Effector memory CD4-positive, alpha-beta T cell (primary cell): ENCODE results near the gene CREB3L2.

Experiments used
- DNase-seq, 3 donors: peaks; one replicate each; pipeline ENCODE4 v3.0.0-alpha.2; 2020
- H3K27ac ChIP-seq: 2 replicates; pipeline ENCODE4 v1.7.0; 2013; ENCODE audit warnings: mild to moderate bottlenecking, low read length, moderate library complexity; ENCODE audit not compliant: insufficient read depth, poor library complexity, severe bottlenecking
- H3K27me3 ChIP-seq: replicated peaks from 2 replicates; pipeline ENCODE4 v1.7.0; 2013; ENCODE audit warnings: mild to moderate bottlenecking, low read length; ENCODE audit not compliant: insufficient read depth, control insufficient read depth, poor library complexity, severe bottlenecking
- H3K36me3 ChIP-seq: 2 replicates; pipeline ENCODE4 v1.7.0; 2013; ENCODE audit warnings: mild to moderate bottlenecking, low read length, moderate library complexity; ENCODE audit not compliant: control insufficient read depth, insufficient read depth
- H3K4me1 ChIP-seq: 2 replicates; pipeline ENCODE4 v1.7.0; 2013; ENCODE audit warnings: low read length, mild to moderate bottlenecking; ENCODE audit not compliant: control insufficient read depth, insufficient read depth, poor library complexity, severe bottlenecking
- H3K4me3 ChIP-seq: 2 replicates; pipeline ENCODE4 v1.7.0; 2013; ENCODE audit warnings: low read length, low read depth, mild to moderate bottlenecking; ENCODE audit not compliant: insufficient read depth, poor library complexity, severe bottlenecking
- H3K9me3 ChIP-seq: 2 replicates; pipeline ENCODE4 v1.7.0; 2013; ENCODE audit warnings: mild to moderate bottlenecking, low read length, moderate library complexity; ENCODE audit not compliant: control insufficient read depth

CREB3L2 gene

DNA sequence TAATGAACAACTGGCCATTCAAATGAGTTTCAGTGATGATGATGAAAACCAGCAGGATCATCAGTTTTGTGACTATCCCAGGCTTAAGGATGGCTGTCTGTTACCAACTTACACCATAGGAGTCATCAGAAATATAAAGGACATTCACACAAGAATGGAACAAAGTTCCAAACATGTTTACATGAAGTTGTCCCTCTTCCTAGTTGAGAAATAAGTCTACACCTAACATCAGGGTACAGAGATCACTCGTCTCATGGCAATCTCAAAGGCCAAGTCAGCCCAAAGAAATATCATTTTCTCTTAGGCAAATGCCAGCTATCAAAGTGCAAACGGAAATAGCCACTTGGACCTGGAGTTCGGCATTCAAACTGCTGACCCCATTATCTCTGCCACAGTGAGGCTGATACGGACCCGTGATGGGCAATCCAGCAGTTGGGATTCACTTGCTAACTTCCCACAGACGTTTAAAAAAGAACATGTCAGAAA is 53.0 kb downstream of the CREB3L2 start:
- Histone ChIP-seq H3K27ac (no peak overlapping the region), H3K4me1 (peaks cover 3% of the 10 kb centered on the region), H3K9me3 (no peaks in the 10 kb centered on the region), H3K27me3 (no peaks in the 10 kb centered on the region), H3K36me3 (no peaks in the 10 kb centered on the region), H3K4me3 (no peak overlapping the region)
- no peak for DNase-seq

DNA sequence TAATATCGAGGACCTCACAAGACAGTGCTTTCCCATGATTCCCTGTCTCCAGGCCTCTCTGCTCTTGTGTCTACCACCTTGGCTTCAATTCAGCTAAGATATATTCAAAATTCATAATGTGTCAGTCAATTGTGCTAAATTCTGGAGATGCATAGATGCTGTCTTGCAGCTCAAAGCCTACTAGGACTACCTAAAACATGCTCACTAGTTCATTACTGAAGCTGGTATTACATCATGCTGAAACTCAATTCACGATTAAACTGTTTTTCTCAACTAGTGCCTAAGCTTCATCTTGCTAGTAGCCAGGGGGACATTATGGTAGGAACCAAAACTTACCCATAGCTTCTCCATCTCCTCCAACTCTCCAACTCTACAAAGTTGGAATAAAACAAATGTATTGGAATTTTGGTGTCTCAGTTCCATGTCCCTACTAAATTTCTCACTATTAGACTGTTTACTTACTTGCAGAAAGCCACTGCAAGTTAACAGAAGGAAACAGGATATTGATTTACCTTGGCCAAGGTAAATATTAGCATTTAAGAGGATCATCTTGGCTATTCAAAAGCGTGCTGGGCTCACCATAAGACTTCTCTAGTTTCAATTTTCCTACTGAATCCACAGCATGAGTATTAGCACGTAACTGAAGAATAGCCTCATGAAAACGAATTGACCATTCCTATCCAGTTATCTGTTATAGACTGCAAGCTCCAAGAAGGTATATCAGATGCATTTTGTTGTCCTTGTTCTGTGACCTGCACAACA is 53.6 kb downstream of the CREB3L2 start:
- H3K4me3 ChIP-seq = no peak overlapping the region

DNA sequence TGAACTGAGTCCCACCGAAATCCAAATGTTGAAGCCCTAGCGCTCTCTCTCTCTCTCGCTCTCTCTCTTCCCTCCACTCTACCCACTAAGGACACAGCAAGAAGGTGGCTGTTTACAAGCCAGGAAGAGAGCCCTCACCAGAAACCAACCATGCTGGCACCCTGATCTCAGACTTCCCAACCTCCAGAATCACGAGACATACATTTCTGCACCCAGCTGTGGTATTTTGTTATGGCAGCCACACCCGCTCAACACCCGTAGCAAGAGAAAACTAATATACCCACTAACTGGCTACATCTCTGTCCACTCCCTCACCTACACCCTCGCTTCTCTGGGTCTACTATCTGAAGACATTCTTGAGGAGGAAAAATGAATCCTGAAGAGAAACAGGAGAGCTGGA is 54.8 kb downstream of the CREB3L2 start:
- H3K36me3 ChIP-seq = no peaks in the 10 kb centered on the region
- H3K9me3 ChIP-seq = no peaks in the 10 kb centered on the region
- no peaks in the 10 kb centered on the region for H3K27me3 ChIP-seq
- DNase-seq = no peak
- no peak overlapping the region for H3K4me3 ChIP-seq
- no peak overlapping the region for H3K27ac ChIP-seq
- H3K4me1 ChIP-seq = peaks cover 3% of the 10 kb centered on the region

More for the DNA sequence above, 53.6 kb downstream of the CREB3L2 start:
- Histone ChIP-seq H3K4me1 (peaks cover 3% of the 10 kb centered on the region), H3K9me3 (no peaks in the 10 kb centered on the region), H3K27me3 (no peaks in the 10 kb centered on the region), H3K36me3 (no peaks in the 10 kb centered on the region), H3K27ac (no peak overlapping the region)
- DNase-seq = no peak

DNA sequence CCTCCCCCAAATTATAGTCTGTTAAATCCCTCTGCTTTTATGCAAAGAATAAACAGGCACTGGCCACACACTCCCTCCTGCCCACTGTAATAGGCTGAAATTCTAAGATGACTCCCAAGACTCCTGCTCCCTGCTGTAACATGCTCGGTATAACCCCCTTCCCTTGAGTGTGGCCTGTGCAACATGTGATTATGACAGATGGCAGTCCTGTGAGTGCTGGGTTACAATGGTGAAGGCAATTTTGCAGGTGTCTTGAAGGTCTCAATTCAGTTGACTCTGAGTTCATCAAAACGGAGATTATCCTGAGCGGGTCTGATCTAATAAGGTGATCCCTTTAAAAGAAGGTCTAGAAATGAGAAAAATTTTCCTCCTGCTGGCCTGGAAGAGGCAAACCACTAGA is 55.9 kb downstream of the CREB3L2 start:
- H3K4me1 ChIP-seq = peaks cover 3% of the 10 kb centered on the region
- no peaks in the 10 kb centered on the region for H3K27me3 ChIP-seq
- no peaks in the 10 kb centered on the region for H3K36me3 ChIP-seq
- H3K9me3 ChIP-seq = no peaks in the 10 kb centered on the region
- no peak for DNase-seq
- H3K27ac ChIP-seq = no peak overlapping the region
- no peak overlapping the region for H3K4me3 ChIP-seq

DNA sequence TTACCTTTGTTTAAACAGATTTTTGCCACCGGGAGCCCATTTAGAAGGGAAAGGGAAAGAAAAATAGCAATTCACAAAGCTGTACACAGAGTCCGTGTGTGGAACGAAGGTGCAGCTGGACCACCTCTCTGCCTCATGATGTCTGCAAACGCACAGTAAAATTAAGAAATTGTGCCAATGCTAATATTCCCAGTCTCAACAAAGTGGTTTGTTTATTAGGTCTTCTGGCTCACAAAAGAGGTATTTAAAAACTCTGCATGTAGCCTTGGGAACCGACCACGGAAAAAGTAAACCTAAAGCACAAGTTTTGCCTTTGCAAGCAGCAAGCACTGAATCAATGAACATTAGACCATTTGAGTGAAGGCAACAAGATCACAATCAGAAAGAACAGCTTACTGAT is 57.7 kb downstream of the CREB3L2 start:
- H3K4me3 ChIP-seq = no peak overlapping the region
- H3K36me3 ChIP-seq = no peaks in the 10 kb centered on the region
- H3K27me3 ChIP-seq = no peaks in the 10 kb centered on the region
- no peaks in the 10 kb centered on the region for H3K9me3 ChIP-seq
- H3K4me1 ChIP-seq = no peaks in the 10 kb centered on the region
- no peak for DNase-seq
- no peak overlapping the region for H3K27ac ChIP-seq

DNA sequence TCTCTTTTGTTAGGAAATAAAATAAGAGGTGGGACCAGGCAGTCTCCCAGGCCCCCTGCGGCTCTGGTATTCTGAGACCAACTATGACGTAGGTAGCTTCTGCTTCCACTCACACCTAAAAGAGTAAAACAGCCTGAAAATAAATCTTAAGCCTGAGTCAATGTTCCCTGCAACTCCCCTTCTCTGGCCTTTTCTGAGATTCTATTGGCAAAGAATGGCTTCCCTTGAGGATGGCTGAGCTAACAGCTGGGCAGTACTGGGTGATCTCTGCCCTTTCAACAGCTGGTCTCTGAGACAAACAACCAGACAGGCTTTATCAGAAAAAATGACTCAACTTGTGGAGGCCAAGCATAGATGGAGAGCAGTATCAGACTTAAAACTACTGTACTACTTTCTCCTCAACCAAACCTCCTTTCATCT is 58.7 kb downstream of the CREB3L2 start:
- no peaks in the 10 kb centered on the region for H3K4me1 ChIP-seq
- no peak overlapping the region for H3K27ac ChIP-seq
- H3K4me3 ChIP-seq = no peak overlapping the region
- no peaks in the 10 kb centered on the region for H3K27me3 ChIP-seq
- DNase-seq = no peak
- H3K9me3 ChIP-seq = no peaks in the 10 kb centered on the region
- no peaks in the 10 kb centered on the region for H3K36me3 ChIP-seq

DNA sequence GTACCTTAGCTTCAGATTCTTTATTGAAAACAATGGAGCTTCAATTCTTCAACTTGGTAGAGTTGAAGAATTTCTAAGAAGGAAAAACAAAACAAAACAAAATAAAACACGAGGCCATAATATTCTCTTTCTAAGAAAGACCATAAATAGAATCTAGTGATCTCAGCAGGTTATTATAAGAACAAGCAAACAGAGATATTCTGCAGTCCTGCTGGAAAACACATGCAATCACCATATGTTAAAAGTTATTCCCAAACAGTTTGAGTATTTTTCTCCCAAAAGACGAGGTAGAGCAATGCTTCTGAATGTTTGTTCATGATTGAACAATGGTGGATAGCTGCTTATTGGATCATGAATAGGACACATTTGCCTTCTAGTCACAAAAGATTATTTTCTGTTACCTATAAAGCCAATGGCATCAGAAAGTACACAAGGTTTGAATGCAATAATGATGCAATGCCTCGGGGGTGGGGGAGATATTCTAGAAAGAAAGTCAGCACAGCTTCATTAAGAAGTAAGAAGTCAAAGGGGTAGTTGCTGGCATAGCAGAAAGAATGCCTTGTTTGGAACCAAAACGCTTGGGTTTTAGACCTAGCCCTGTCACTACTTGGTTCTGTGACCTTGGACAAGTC is 59.3 kb downstream of the CREB3L2 start:
- Histone ChIP-seq H3K9me3 (no peaks in the 10 kb centered on the region), H3K4me3 (no peak overlapping the region), H3K27ac (no peak overlapping the region), H3K27me3 (no peaks in the 10 kb centered on the region), H3K4me1 (no peaks in the 10 kb centered on the region), H3K36me3 (no peaks in the 10 kb centered on the region)
- no peak for DNase-seq

DNA sequence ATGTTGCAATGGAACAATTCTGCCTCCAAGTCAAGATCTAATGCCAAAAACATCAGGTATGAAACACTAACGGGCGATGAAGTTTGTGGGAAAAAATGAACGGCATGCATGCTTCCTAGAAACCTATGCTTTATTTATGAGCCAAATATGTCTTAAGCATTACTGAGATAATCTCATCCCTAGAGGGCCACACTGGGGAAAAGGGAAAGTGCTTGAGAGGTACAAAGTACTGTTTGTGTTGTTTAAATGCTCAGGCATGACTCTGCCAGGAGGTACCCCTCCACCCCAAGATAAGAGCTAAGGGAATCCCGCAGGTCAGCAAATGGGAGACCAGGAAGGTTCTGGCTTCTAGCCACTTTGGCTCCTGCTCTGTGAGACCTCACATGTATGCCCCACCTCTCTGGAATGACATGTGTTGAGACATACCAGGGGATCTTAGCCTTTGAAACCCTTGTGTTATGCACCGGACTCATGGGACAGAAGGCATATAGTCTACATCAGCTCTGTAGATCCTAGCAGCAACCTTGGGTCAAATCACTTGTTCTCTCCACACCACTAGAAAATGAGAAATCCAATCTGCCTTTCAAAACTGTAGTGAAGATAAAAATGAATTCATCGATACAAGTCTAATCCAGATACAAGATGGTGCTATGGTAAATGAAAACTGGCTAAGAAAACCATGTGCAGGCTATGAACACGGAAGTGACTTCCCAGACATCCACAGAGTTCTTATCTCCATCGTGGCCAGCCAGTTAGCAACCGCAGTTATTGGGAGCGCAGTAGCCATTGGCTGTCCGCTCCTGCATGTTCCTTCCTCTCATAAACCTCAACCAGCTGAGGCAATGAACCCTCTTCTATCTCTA is 61.0 kb downstream of the CREB3L2 start:
- Histone ChIP-seq H3K4me1 (peaks cover 4% of the 10 kb centered on the region), H3K4me3 (no peak overlapping the region), H3K36me3 (no peaks in the 10 kb centered on the region), H3K9me3 (no peaks in the 10 kb centered on the region), H3K27me3 (no peaks in the 10 kb centered on the region), H3K27ac (no peak overlapping the region)
- DNase-seq = no peak

DNA sequence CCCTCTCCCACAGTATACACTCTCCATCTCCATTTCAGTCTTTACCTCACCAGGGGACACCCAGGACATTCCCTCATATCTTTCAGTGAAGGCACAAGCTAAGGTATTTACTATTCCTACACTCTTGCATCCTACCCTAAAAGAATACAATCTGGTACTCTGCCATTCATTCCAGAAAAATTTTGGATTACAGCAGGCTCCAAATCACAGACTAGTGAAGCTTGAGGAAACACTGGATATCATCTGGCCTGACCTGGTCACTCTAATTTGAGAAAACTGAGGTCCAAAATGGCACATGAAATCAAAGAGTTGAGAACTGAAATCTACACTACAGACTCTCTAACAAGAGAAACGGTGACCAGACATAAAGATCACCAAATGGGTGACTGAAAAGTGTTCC is 61.7 kb downstream of the CREB3L2 start:
- no peak overlapping the region for H3K27ac ChIP-seq
- peaks cover 6% of the 10 kb centered on the region for H3K4me1 ChIP-seq
- no peak for DNase-seq
- H3K36me3 ChIP-seq = no peaks in the 10 kb centered on the region
- H3K4me3 ChIP-seq = no peak overlapping the region
- no peaks in the 10 kb centered on the region for H3K27me3 ChIP-seq
- no peaks in the 10 kb centered on the region for H3K9me3 ChIP-seq

DNA sequence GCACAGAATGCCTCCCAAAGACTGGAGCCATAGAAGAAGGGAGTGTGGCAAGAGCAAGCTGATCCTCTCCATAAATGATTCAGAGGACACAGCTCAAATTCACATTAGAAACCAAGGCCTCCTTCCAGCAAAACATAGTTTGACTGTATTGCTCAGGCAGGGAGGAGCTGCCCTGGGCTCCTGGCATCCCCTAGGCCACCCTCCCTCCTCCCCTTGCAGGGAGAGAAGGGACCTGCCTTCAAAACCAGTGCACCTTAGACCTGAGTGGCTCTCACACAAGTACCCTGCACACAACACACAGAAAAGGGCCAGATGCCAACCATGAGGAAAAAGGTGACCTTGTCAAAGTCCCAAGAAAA is 64.7 kb downstream of the CREB3L2 start:
- Histone ChIP-seq H3K4me3 (no peak overlapping the region), H3K27ac (no peak overlapping the region), H3K4me1 (peaks cover 21% of the 10 kb centered on the region), H3K36me3 (no peaks in the 10 kb centered on the region), H3K27me3 (no peaks in the 10 kb centered on the region), H3K9me3 (no peaks in the 10 kb centered on the region)
- no peak for DNase-seq
